LNCAP (cell line): ENCODE results near the gene SLC12A8.

Source experiments
- TF ChIP-seq, protein P1 (sequence below): fragments of 450-650 bp; IDR thresholded peaks from 2 replicates; pipeline ENCODE4 v1.5.1; 2017; ENCODE audit warnings: mild to moderate bottlenecking

SLC12A8 gene

DNA sequence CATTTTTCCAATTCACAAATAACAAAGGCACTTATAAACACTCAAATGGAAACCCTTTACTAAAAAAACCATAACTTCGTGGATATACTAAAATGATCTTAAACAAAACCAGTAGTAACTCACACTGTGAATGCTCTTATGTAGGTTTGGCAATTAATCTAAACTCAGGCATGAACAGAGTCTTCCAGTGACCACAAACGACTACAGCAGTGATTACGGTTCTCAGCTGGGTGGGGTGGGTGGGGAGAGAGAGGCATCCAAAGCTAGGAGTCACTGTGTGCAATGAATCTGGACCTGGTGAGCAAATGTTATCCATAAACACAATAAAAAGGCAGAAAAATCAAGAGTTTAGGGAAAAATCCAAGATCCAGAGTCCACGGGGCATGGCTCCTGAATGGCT lies 21.3 kb downstream of the SLC12A8 start:
- TF ChIP-seq, protein P1, sequence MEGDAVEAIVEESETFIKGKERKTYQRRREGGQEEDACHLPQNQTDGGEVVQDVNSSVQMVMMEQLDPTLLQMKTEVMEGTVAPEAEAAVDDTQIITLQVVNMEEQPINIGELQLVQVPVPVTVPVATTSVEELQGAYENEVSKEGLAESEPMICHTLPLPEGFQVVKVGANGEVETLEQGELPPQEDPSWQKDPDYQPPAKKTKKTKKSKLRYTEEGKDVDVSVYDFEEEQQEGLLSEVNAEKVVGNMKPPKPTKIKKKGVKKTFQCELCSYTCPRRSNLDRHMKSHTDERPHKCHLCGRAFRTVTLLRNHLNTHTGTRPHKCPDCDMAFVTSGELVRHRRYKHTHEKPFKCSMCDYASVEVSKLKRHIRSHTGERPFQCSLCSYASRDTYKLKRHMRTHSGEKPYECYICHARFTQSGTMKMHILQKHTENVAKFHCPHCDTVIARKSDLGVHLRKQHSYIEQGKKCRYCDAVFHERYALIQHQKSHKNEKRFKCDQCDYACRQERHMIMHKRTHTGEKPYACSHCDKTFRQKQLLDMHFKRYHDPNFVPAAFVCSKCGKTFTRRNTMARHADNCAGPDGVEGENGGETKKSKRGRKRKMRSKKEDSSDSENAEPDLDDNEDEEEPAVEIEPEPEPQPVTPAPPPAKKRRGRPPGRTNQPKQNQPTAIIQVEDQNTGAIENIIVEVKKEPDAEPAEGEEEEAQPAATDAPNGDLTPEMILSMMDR, result no peak

DNA sequence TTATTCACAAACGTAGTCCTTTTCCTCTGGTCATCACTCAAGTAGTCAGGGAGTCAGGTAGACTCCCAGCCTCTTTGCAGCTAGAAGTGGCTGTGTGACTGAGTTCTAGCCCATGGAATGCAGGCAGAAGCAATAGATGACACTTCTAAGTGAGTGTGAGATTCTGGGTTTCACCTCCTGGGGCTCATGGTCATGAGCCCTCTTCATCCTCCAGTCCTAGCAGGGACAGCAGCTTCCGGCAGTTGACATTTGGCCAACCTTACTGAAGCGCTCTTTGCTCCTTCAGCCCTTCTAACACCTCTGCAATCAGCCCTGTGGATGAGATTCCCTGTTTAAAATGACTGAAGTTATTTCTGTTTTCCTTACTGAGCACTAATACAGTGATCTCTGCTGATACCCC lies 21.8 kb downstream of the SLC12A8 start:
- TF ChIP-seq, protein P1, result no peak

DNA sequence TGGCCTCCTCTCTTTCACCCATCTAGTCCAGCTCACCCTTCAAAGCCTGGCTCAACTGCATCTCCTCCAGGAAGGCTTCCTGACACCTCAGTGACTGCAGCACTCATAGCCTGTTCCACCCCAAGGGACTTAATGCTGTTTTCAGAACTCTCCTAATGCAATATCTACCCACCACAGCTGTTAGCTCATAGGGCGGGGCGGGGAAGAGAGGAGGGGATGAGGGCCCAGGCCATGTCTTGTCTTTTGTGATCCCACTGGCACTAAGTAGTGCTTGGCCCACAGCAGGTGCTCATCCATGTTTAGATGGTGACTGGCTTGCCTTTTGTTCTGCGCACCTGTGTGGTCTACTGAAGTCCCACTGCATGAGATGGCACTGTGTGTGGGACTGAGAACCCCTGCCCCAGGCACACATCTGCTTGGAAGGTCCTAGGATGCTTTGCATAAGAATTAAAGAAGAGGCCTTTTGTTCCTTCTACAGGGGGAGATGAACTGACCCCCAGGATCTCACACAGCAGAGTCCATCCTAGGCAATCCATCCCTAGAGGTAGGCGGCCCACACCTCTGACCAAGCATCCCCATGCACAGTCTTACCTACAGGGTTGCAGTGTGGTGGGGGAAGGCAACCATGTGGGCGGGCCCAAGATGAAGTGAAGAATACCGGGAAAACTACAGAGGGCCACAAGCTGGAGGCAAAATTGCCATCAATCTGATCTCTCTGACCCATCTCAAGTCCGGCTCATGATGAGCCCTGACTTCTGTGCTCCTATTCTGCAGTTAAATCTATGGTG lies 23.0 kb downstream of the SLC12A8 start:
- TF ChIP-seq, protein P1, result no peak

DNA sequence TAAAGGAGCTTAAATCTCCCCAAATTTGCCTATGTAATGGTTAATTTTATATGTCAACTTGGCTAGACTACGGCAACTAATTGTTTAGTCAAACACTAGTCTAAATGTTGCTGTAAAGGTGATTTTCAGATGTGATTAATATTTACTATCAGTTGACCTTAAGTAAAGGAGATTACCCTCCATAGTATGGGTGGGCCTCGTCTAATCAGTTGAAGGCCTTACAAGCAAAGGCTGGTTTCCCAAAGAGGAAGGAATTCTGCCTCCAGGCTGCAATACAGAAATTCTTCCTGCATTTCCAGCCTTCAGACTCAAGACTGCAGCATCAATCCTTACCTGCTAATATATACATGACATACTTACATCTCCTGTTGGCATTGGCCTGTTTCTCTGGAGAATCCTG lies 23.6 kb downstream of the SLC12A8 start:
- TF ChIP-seq, protein P1, result no peak

DNA sequence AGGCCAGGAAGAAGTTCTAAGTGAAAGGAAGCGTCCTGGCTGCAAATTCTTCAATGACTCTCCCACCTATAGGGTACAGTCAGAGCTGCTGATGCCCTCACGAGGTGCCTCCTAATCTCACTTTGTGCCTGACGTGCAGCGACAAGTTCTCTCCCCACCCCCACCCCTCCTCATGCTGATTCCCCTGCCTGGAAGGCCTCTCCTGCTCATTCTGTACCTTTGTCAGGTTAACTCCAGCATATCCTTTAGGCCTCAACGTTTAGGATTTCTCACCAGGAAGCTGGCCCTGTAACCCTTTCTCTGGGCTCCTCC lies 25.0 kb downstream of the SLC12A8 start:
- TF ChIP-seq, protein P1, result no peak

DNA sequence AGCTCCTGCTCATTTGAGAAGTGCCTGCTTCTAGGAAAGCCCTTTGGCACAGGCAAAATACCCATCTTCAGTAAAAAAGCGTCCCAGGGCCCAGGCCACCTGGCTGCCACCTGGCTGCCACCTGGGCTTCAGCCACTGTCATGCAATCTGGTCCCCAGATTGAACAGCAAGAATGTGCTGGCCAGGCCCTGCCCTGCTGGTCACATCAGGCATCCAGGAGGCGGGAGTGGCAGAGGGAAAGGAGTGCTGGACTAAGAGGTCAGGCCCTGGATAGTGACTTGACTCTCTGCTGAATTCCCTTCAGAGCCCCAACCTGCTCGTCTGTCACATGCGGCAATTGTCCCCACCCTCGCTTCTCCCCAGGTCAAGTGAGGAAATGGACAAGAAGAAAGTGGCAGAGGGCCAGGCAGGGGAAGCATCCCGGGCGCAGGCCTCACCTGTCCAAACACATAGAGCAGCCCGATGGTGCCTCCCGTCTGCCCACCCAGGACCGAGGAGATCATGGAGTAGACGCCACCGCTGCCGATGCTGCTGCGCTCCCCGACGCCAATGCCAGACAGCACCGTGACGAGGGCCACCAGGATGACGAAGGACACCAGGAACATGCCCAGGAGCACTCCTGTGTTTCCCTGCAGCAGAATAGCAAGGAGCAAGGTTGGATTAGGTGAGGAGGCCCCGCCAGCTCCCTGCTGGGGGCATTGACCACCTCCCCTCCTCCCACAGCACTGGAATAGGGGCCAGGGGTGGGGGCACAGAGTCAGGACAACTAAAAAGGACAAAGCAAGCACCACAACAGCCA lies 25.5 kb downstream of the SLC12A8 start:
- TF ChIP-seq, protein P1, result no peak

DNA sequence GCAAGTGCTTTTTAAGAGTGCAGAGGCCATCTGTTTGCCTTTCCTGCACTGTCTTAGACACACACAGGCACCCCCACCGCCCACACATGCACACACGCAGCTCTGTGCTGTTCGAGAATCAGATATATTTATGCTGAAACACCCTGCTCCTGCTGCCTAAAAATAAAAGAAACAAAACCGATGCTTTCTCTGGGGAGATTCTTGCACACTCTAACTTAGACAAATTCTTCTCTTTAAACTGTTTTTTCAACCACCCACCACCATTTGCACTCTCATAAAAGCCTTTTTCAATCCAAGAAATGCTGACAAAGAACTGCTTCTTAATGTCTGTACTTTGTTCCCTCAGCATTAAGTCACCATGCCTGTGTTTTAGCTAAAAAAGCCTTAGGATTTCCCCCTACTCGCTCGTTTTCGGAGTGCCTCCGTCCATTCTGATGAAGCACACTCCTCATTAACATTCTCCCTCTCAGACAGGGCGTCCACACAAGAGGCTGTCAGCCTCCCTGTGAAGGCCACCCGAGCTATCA lies 26.2 kb downstream of the SLC12A8 start:
- TF ChIP-seq, protein P1, result no peak
